Osteocyte (in vitro differentiated cells): ENCODE measurements around the gene ATP9A. TPM values are rescaled to one million over a fixed set of nuclear protein-coding genes. Genes with fewer than 3 reads are reported as not detected.
"Not testable (repeated sequence)": the region's sequence is repeated elsewhere in the genome, so short reads cannot be mapped to it uniquely, and the experiment has no call there.

ENCODE experiments used
- DNase-seq: peaks from one replicate; pipeline ENCODE4 v3.0.0; 2021; ENCODE audit warnings: mixed read lengths; ENCODE audit not compliant: unreplicated experiment; ENCODE audit errors: extremely low spot score
- H3K27ac Mint-ChIP-seq: one replicate; pipeline ENCODE4 v1.8.0; 2021; ENCODE audit warnings: mild to moderate bottlenecking, mixed read lengths; ENCODE audit not compliant: unreplicated experiment
- H3K27me3 Mint-ChIP-seq: one replicate; pipeline ENCODE4 v1.8.0; 2021; ENCODE audit warnings: mixed read lengths; ENCODE audit not compliant: unreplicated experiment
- H3K36me3 Mint-ChIP-seq: one replicate; pipeline ENCODE4 v1.8.0; 2021; ENCODE audit warnings: mixed read lengths; ENCODE audit not compliant: unreplicated experiment
- H3K4me1 Mint-ChIP-seq: one replicate; pipeline ENCODE4 v1.8.0; 2021; ENCODE audit warnings: mixed read lengths; ENCODE audit not compliant: unreplicated experiment
- H3K4me3 Mint-ChIP-seq: one replicate; pipeline ENCODE4 v1.8.0; 2021; ENCODE audit warnings: mild to moderate bottlenecking, moderate library complexity, mixed read lengths; ENCODE audit not compliant: unreplicated experiment
- H3K9me3 Mint-ChIP-seq: one replicate; pipeline ENCODE4 v1.8.0; 2021; ENCODE audit warnings: mixed read lengths; ENCODE audit not compliant: unreplicated experiment
- CTCF ChIP-seq: fragments of 200-600 bp; sonication (generic); IDR thresholded peaks from 2 replicates; pipeline ENCODE4 v1.5.0; 2021; ENCODE audit warnings: antibody characterized with exemption, mild to moderate bottlenecking, moderate library complexity
- long read RNA-seq: library from polyadenylated mRNA; unstranded; transcript quantifications from one replicate; pipeline ENCODE4 v2.0.0, GENCODE V29; 2021
- total RNA-seq: library from RNA; stranded (reverse); gene quantifications from 2 replicates; pipeline ENCODE4 v1.2.1, GENCODE V29; 2021

ATP9A gene
- 58.4 and 65.3 TPM in 2 replicates for total RNA-seq
- long read RNA-seq, full-length matches to known transcripts: 2 of 33 reads
- long read RNA-seq, partial matches to known transcripts: 4 of 33 reads
- long read RNA-seq, other reads (novel, unspliced or antisense): 27 of 33 reads

- peaks cover 9% of the 10 kb centered on the region for H3K4me1 Mint-ChIP-seq
- no peaks in the 10 kb centered on the region for H3K36me3 Mint-ChIP-seq
- peak within 1 kb of the TSS; percentile 76 for H3K27ac Mint-ChIP-seq
- TF ChIP-seq CTCF: peak; percentile 12
- no peaks in the 10 kb centered on the region for H3K9me3 Mint-ChIP-seq
- H3K27me3 Mint-ChIP-seq: no peaks in the 10 kb centered on the region
- peak within 1 kb of the TSS; percentile 88 for H3K4me3 Mint-ChIP-seq
- DNase-seq: no peak
Observed at GRCh38 chr20:51767867-51768758, at the start of gene ATP9A. TSS of gene ATP9A (minus strand) at chr20:51768390. CDS start at chr20:51768369, 21 bp downstream.

GRCh38 chr20:51816856-51817255 lies 48.7 kb upstream of the ATP9A start:
- H3K27me3 Mint-ChIP-seq, H3K4me1 Mint-ChIP-seq, H3K9me3 Mint-ChIP-seq, H3K4me3 Mint-ChIP-seq, DNase-seq, H3K27ac Mint-ChIP-seq, H3K36me3 Mint-ChIP-seq: not testable (repeated sequence)

- no peak overlapping the region for H3K4me3 Mint-ChIP-seq
- no peak for DNase-seq
- peaks cover 5% of the 10 kb centered on the region for H3K27me3 Mint-ChIP-seq
- H3K36me3 Mint-ChIP-seq: no peaks in the 10 kb centered on the region
- H3K4me1 Mint-ChIP-seq: no peaks in the 10 kb centered on the region
- no peak overlapping the region for H3K27ac Mint-ChIP-seq
- TF ChIP-seq CTCF: no peak
- H3K9me3 Mint-ChIP-seq: no peaks in the 10 kb centered on the region
Observed at GRCh38 chr20:51815383-51816076, 47.3 kb upstream of the ATP9A start.

GRCh38 chr20:51812861-51813260 lies 44.7 kb upstream of the ATP9A start:
- no peaks in the 10 kb centered on the region for H3K36me3 Mint-ChIP-seq
- peaks cover 5% of the 10 kb centered on the region for H3K27me3 Mint-ChIP-seq
- DNase-seq: no peak
- TF ChIP-seq CTCF: no peak
- no peak overlapping the region for H3K4me3 Mint-ChIP-seq
- no peak overlapping the region for H3K27ac Mint-ChIP-seq
- H3K9me3 Mint-ChIP-seq: no peaks in the 10 kb centered on the region
- no peaks in the 10 kb centered on the region for H3K4me1 Mint-ChIP-seq

- no peaks in the 10 kb centered on the region for H3K4me1 Mint-ChIP-seq
- H3K36me3 Mint-ChIP-seq: no peaks in the 10 kb centered on the region
- no peak for TF ChIP-seq CTCF
- DNase-seq: no peak
- no peak overlapping the region for H3K27ac Mint-ChIP-seq
- H3K4me3 Mint-ChIP-seq: no peak overlapping the region
- H3K27me3 Mint-ChIP-seq: peaks cover 5% of the 10 kb centered on the region
- no peaks in the 10 kb centered on the region for H3K9me3 Mint-ChIP-seq
Observed at GRCh38 chr20:51811514-51812128, 43.4 kb upstream of the ATP9A start.
